SKM-1 (cell line): ENCODE data around the gene CES3.

Experiments
- DNase-seq: peaks from one replicate; lab custom pipeline; 2025; ENCODE audit not compliant: unreplicated experiment; lab: John Stamatoyannopoulos, UW

Gene CES3

GRCh38 chr16:66961065-66961744 lies at the start of gene CES3:
CES3 (plus strand) TSS chr16:66961266; CDS start chr16:66961308, 42 bp downstream.
- peak; percentile 49 for DNase-seq

GRCh38 chr16:66911801-66912200 lies 49.3 kb upstream of the CES3 start:
- no peak for DNase-seq

- no peak for DNase-seq
Measured at GRCh38 chr16:66913081-66913480, 48.0 kb upstream of the CES3 start.

- DNase-seq, result no peak
Measured at GRCh38 chr16:66913711-66914110, 47.4 kb upstream of the CES3 start.

- DNase-seq, result no peak
Measured at GRCh38 chr16:66914541-66914940, 46.5 kb upstream of the CES3 start.

- DNase-seq, result no peak
Measured at GRCh38 chr16:66915041-66915440, 46.0 kb upstream of the CES3 start.

GRCh38 chr16:66916518-66916917 lies 44.5 kb upstream of the CES3 start:
- DNase-seq, result no peak

GRCh38 chr16:66917741-66918140 lies 43.3 kb upstream of the CES3 start:
- no peak for DNase-seq

GRCh38 chr16:66918355-66918754 lies 42.7 kb upstream of the CES3 start:
- DNase-seq, result no peak

- DNase-seq, result no peak
Measured at GRCh38 chr16:66918803-66919568, 42.1 kb upstream of the CES3 start, which contains the start of gene CDH16. CDH16 (minus strand) TSS chr16:66918885; CDS start chr16:66918065, 820 bp downstream.

GRCh38 chr16:66919569-66920298 lies 41.3 kb upstream of the CES3 start:
- no peak for DNase-seq

GRCh38 chr16:66920299-66920590 lies 40.8 kb upstream of the CES3 start:
- DNase-seq, result no peak

GRCh38 chr16:66920924-66921680 lies 40.0 kb upstream of the CES3 start:
- DNase-seq, result no peak

- DNase-seq, result no peak
Measured at GRCh38 chr16:66921729-66922450, 39.2 kb upstream of the CES3 start.

GRCh38 chr16:66923247-66923731 lies 37.8 kb upstream of the CES3 start:
- no peak for DNase-seq

- no peak for DNase-seq
Measured at GRCh38 chr16:66923866-66924265, 37.2 kb upstream of the CES3 start.

- no peak for DNase-seq
Measured at GRCh38 chr16:66924527-66925321, 36.3 kb upstream of the CES3 start.

GRCh38 chr16:66925322-66925840 lies 35.7 kb upstream of the CES3 start, which contains the start of gene RRAD:
RRAD (minus strand) TSS chr16:66925535; CDS start chr16:66925179, 356 bp downstream.
- DNase-seq, result no peak
